HUES64 (cell line): ENCODE measurements around the gene PRDX3.

ENCODE experiments used
- H3K27ac ChIP-seq: 2 replicates; pipeline ENCODE4 v1.7.0; 2013; ENCODE audit warnings: low read depth, low read length, inconsistent platforms
- H3K27me3 ChIP-seq: 2 replicates; pipeline ENCODE4 v1.6.1; 2013; ENCODE audit warnings: mild to moderate bottlenecking, low read length; ENCODE audit not compliant: insufficient read depth
- H3K36me3 ChIP-seq: 2 replicates; pipeline ENCODE4 v1.6.1; 2013; ENCODE audit warnings: mild to moderate bottlenecking, low read length; ENCODE audit not compliant: insufficient read depth
- H3K4me1 ChIP-seq: 2 replicates; pipeline ENCODE4 v1.6.1; 2013; ENCODE audit warnings: mild to moderate bottlenecking, low read length, moderate library complexity; ENCODE audit not compliant: insufficient read depth
- H3K4me3 ChIP-seq: 2 replicates; pipeline ENCODE4 v1.5.1; 2013; ENCODE audit warnings: mild to moderate bottlenecking, low read length, moderate library complexity
- H3K9ac ChIP-seq: 2 replicates; pipeline ENCODE4 v1.6.1; 2013; ENCODE audit warnings: mild to moderate bottlenecking, low read depth, low read length
- H3K9me3 ChIP-seq: 2 replicates; pipeline ENCODE4 v1.6.1; 2013; ENCODE audit warnings: low read depth, low read length; ENCODE audit not compliant: insufficient read depth
- WGBS: fragments of 150-250, 120-280 bp; methylation state at CpG from one replicate; pipeline ENCODE4 v1.1.7; 2013; ENCODE audit warnings: missing lambda C conversion rate; 5-methylcytosine and 5-hydroxymethylcytosine counted together

The PRDX3 gene

DNA sequence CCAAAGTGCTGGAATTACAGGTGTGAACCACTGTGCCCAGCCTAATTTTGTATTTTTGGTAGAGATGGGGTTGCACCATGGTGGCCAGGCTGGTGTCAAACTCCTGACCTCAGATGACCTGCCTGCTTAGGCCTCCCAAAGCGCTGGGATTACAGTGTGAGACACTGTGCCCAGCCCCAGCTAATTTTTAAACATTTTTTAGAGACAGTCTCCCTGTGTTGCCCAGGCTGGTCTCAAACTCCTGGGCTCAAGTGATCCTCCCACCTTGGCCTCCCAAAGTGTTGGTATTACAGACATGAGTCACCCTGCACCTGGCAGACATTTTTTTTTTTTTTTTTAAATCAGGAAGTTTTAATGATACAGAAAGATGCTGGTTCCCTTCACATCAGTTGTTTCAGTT is 59.2 kb downstream of the PRDX3 start:
- 100% methylated on average over 1 of the region's 1 CpG for WGBS
- Histone ChIP-seq H3K4me1 (no peaks in the 10 kb centered on the region), H3K27me3 (no peaks in the 10 kb centered on the region), H3K27ac (no peak overlapping the region), H3K36me3 (peaks cover 91% of the 10 kb centered on the region), H3K4me3 (no peak overlapping the region), H3K9ac (no peak overlapping the region), H3K9me3 (no peaks in the 10 kb centered on the region)

DNA sequence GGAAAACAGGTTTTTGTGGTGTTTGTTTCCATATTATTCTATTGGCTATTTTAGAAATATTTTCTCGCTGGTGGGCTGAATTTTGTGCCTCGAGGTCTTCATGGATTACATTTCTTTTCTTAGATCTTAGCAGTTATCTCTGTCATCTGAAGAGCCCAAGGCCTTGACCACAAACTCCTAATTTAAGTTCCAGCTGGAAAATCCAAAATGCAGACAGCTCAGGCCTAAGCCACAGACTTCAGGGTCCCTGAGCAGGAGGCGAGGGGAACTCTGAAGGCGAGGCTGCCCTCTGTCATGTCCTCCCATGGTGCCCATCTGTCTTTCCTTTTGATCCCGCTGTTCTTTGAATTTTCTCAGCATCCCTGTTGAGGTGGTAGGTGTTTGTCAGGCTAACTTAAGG is 60.4 kb downstream of the PRDX3 start:
- 97% methylated on average over 5 of the region's 5 CpGs for WGBS
- H3K4me1 ChIP-seq = no peaks in the 10 kb centered on the region
- peaks cover 94% of the 10 kb centered on the region for H3K36me3 ChIP-seq

More for the DNA sequence above, 60.4 kb downstream of the PRDX3 start:
- Histone ChIP-seq H3K9ac (no peak overlapping the region), H3K27ac (no peak overlapping the region), H3K27me3 (no peaks in the 10 kb centered on the region), H3K4me3 (no peak overlapping the region), H3K9me3 (no peaks in the 10 kb centered on the region)
